Measurements from ENCODE around the gene SPACDR.

GRCh38 chr7:100513212-100513810, 49.3 kb upstream of the SPACDR start:
- TF ChIP-seq CTCF (conservative IDR thresholded peaks at IDR 0.05; ENCODE audit: low read depth, low read length) = no peak
- TF ChIP-seq EZH2 (IDR thresholded peaks at IDR 0.05; ENCODE audit: borderline replicate concordance, low read depth, low read length, poor library complexity, severe bottlenecking) = no peak

All from A673 (cell line).